GM12865 (cell line): ENCODE data around the gene GASK1A.

Source experiments
- DNase-seq: peaks from one replicate; pipeline ENCODE4 v3.0.0; 2010; ENCODE audit warnings: low read depth
- H3K4me3 ChIP-seq: 2 replicates; pipeline ENCODE4 v1.5.1; 2011; ENCODE audit warnings: mild to moderate bottlenecking, low read depth, low read length, control low read depth
- TF ChIP-seq, protein P1 (sequence below): IDR thresholded peaks from 2 replicates; pipeline ENCODE4 v1.5.1; 2011; ENCODE audit warnings: low read length, control low read depth, low read depth, inconsistent platforms; ENCODE audit not compliant: insufficient read depth; ENCODE audit errors: missing control alignments

GASK1A gene

DNA sequence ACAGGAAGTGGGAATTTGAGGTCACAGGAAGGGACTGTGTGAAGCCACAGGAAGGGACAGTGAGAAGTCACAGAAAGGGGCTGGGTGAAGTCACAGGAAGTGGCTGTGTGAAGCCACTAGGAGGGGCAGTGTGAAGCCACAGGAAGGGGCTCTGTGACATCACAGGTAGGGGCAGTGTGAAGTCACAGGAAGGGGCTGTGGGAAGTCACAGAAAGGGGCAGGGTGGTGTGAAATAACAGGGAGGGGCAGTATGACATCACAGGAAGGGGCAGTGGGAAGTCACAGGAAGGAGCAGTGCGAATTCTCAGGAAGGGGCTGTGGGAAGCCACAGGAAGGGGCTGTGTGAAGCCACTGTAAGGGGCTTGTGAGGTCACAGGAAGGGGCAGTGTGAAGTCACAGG is 35.8 kb downstream of the GASK1A start:
- no peak for DNase-seq
- H3K4me3 ChIP-seq, result no peak overlapping the region
- TF ChIP-seq, protein P1, sequence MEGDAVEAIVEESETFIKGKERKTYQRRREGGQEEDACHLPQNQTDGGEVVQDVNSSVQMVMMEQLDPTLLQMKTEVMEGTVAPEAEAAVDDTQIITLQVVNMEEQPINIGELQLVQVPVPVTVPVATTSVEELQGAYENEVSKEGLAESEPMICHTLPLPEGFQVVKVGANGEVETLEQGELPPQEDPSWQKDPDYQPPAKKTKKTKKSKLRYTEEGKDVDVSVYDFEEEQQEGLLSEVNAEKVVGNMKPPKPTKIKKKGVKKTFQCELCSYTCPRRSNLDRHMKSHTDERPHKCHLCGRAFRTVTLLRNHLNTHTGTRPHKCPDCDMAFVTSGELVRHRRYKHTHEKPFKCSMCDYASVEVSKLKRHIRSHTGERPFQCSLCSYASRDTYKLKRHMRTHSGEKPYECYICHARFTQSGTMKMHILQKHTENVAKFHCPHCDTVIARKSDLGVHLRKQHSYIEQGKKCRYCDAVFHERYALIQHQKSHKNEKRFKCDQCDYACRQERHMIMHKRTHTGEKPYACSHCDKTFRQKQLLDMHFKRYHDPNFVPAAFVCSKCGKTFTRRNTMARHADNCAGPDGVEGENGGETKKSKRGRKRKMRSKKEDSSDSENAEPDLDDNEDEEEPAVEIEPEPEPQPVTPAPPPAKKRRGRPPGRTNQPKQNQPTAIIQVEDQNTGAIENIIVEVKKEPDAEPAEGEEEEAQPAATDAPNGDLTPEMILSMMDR, result no peak

DNA sequence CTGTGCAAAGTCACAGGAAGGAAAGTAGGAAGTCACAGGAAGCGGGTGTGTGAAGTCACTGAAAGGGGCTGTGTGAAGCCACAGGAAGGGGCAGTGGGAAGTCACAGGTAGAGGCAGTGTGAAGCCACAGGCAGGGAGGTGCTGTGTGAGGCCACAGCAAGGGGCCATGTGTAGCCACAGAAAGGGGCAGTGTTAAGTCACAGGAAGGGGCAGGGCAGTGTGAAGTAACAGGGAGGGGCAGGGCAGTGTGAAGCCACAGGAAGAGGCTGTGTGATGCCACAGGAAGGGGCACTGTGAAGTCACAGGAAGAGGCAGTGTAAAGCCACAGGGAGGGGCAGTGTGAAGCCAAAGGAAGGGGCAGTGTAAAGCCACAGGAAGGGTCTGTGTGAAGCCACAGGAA is 36.5 kb downstream of the GASK1A start:
- no peak for DNase-seq
- no peak overlapping the region for H3K4me3 ChIP-seq
- TF ChIP-seq, protein P1, result no peak

DNA sequence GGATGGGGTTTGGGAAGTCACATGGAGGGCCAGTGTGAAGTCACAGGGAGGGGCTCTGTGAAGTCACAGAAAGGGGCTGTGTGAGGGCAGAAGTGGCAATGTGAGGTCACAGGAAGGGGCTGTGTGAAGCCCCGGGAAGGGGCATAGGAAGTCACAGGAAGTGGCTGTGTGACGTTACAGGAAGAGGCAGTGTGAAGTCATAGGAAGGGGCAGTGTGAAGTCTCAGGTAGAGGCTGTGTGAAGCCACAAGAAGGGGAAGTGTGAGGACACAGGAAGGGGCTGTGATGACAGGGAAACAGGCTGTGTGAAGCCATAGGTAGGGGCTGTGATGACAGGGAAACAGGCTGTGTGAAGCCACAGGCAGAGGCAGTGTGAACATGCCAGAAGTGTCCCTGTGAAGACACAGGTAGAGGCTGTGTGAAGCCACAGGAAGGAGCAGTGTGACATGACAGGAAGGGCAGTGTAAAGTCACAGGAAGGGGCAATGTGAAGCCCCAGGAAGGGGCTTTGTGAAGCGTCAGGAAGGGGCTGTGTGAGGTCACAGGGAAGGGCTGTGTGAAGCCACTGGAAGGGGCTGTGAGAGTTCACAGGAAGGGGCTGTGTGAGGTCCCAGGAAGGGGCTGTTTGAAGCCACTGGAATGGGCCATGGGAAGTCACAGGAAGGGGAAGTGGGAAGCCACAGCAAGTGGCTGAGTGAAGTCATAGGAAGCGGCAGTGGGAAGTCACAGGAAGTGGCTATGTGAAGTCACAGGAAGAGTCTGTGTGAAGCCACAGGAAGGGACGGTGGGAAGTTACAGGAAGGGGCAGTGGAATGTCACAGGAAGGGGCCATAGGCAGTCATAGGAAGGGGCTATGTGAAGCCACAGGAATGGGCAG is 37.1 kb downstream of the GASK1A start:
- DNase-seq, result no peak
- TF ChIP-seq, protein P1, result no peak
- no peak overlapping the region for H3K4me3 ChIP-seq

DNA sequence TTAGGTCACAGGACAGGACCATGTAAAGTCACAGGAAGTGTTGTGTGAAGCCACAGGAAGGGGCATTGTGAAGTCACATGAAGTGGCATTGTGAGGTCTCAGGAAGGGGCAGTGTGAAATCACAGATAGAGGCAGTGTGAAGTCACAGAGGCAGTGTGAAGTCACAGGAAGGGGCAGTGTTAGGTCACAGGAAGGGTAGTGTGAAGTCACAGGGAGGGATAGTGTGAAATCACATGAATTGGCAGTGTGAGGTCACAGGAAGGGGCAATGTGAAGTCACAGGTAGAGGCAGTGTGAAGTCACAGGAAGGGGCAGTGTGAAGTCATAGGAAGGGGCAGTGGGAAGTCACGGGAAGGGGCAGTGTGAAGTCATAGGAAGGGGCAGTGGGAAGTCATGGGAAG is 37.9 kb downstream of the GASK1A start:
- no peak for DNase-seq
- no peak overlapping the region for H3K4me3 ChIP-seq
- TF ChIP-seq, protein P1, result no peak

DNA sequence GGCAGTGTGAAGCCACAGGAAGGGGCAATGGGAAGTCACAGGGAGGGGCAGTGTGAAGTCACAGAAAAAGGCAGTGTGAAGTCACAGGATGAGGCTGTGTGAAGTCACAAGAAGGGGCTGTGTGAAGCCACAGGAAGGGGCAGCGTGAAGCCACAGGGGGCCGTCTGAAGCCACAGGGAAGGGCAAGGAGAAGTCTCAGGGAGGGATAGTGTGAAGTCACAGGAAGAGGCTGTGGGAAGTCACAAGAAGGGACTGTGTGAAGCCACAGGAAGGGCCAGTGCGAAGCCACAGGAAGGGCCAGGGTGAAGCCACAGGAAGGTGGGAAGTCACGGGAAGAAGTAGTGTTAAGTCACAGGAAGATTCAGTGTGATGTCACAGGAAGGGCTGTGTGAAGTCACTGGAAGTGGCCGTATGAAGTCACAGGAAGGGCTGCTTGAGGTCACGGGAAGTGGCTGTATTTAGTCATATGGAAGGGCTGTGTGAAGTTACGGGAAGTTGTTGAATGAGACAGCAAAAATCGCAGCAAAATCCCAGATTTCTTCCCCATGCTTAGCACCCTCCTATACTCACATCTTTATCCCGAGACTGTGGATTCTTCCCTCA is 38.6 kb downstream of the GASK1A start:
- no peak overlapping the region for H3K4me3 ChIP-seq
- no peak for DNase-seq
- TF ChIP-seq, protein P1, result no peak

DNA sequence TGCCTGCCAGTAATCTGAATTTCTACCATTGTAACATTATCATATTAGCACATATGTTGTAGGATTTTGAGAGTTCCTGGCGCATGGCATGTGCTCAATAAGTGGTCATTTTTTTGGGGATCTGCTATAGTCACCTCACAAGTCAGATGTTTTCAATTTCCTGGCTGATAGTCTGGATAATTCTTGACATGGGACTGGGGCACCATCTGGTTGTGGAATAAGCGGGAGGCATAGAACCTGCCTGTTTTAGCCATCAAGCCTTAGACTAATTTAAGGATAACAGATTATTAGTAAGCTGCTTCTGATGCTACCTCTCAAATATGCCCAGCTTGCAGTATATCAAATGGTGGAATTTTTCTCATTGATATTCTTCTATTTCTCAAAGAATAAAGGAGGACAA is 39.1 kb downstream of the GASK1A start:
- DNase-seq, result no peak
- no peak overlapping the region for H3K4me3 ChIP-seq
- TF ChIP-seq, protein P1, result no peak
